ENCODE results near the gene NPAS3. TPM values are rescaled to one million over a fixed set of nuclear protein-coding genes. Genes with fewer than 3 reads are reported as not detected.

NPAS3 gene
- total and polyA plus RNA-seq, 2 of the 8 experiments (the other 6 are each of a cell fraction or from before 2014, with no cell fraction given), result 0.11 to 0.60 TPM

DNA sequence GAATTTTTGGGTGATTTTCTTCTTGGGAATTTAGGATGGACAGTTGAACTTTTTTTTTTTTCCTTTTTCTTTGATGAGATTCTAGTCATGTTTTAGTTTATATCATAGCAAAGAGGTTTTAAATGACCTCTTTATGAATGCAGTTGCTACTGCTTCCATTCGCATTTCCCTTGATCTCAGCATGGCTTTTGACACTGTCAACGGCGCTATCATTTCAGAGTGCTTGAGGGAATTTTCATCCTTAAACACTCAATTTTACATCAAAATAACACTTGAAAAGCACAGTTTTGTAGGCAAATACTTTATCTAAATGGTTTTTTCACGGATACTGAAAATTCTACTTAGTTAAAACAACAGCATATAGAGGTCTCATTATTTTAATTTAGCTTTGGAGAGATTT lies 195.5 kb downstream of the NPAS3 start:
- Histone ChIP-seq H3K4me2 (ENCODE audit: insufficient read depth in 1 of 2, low read depth in 2 of 2, low read length in 2 of 2) (0 out of 4 replicates have a peak overlapping the region, but pooled peaks of 1 of the 2 experiments have one; percentile 9), H4K91ac (replicated peaks; ENCODE audit: insufficient read length, low read length) (no peak overlapping the region), H3K79me1 (ENCODE audit: low read depth, low read length) (no peaks in the 10 kb centered on the region), H3K23ac (ENCODE audit: insufficient read length) (no peak overlapping the region), H2BK5ac (ENCODE audit: low read depth, low read length) (no peak overlapping the region), H2BK15ac (ENCODE audit: low read length) (no peak overlapping the region), H3K79me2 (ENCODE audit: control insufficient read depth in 1 of 2, insufficient read depth in 2 of 2, low read length in 2 of 2) (no peaks in the 10 kb centered on the region), H3K36me3 (ENCODE audit: control insufficient read depth in 2 of 4, insufficient read depth in 4 of 4, low read length in 3 of 4) (no peaks in the 10 kb centered on the region), H3K27me3 (replicated peaks in 1 of 4; ENCODE audit: control insufficient read depth in 3 of 4, extremely low read depth in 1 of 4, insufficient read depth in 3 of 4, low read length in 3 of 4) (no peaks in the 10 kb centered on the region; a peak in 1 of 7 replicates), H3K4me1 (replicated peaks in 1 of 4; ENCODE audit: control insufficient read depth in 3 of 4, insufficient read depth in 4 of 4, low read length in 3 of 4) (peaks cover 0 to 4% (median 0%) of the 10 kb centered on the region in 4 experiments; a peak in 1 of 7 replicates), H2BK120ac (replicated peaks; ENCODE audit: low read depth, low read length) (no peak overlapping the region), H3K56ac (replicated peaks; ENCODE audit: insufficient read length, low read depth, low read length) (no peak overlapping the region), H3K27ac (ENCODE audit: low read depth, low read length) (no peak overlapping the region), H2AFZ (ENCODE audit: low read length) (no peak overlapping the region), H3K4me3 (ENCODE audit: extremely low read depth in 1 of 4, insufficient read depth in 2 of 4, low read depth in 3 of 4, low read length in 4 of 4) (no peak overlapping the region), H3K9ac (replicated peaks in 1 of 4; ENCODE audit: extremely low read depth in 1 of 4, low read depth in 3 of 4, low read length in 3 of 4) (no peak overlapping the region), H2BK12ac (ENCODE audit: low read depth, low read length) (no peak overlapping the region), H3K23me2 (ENCODE audit: low read depth, low read length) (no peaks in the 10 kb centered on the region), H4K5ac (ENCODE audit: insufficient read length, low read depth, low read length) (no peak overlapping the region), H3K18ac (ENCODE audit: extremely low read depth, low read length) (no peak overlapping the region), H4K20me1 (replicated peaks in 1 of 2; ENCODE audit: control insufficient read depth in 1 of 2, insufficient read depth in 2 of 2, low read length in 2 of 2) (no peaks in the 10 kb centered on the region), H4K8ac (ENCODE audit: extremely low read depth, insufficient read depth, low read length) (no peak overlapping the region), H2AK5ac (ENCODE audit: low read depth, low read length) (no peak overlapping the region), H3K14ac (ENCODE audit: insufficient read length) (no peak overlapping the region), H3K9me3 (ENCODE audit: insufficient read depth in 2 of 2, low read depth in 1 of 2, low read length in 1 of 2) (no peaks in the 10 kb centered on the region), H3K4ac (replicated peaks; ENCODE audit: insufficient read length, low read depth, low read length) (no peak overlapping the region), H2BK20ac (ENCODE audit: low read length) (no peak overlapping the region)
- 19% methylated on average over 4 of the region's 4 CpGs; no CpG with 5 or more reads in 1 of the 2 experiments for WGBS, 2 experiments (ENCODE audit: extremely low coverage in 1 of 2, insufficient coverage in 1 of 2, insufficient read length in 1 of 2, insufficient replicate concordance in 2 of 2, low coverage in 1 of 2, low lambda C conversion rate in 2 of 2, missing lambda C conversion rate in 1 of 2)
- POLR2A ChIA-PET (ENCODE audit: partially characterized antibody), result no interaction called here
- FAIRE-seq (no peak), DNase-seq (ENCODE audit: low read depth in 1 of 2, low spot score in 2 of 2) (no peak)
- CTCF ChIA-PET (ENCODE audit: partially characterized antibody), result interaction anchor here (0.5 kb wide), 1 partner anchor 250 kb away, joined by 3 read pairs; no protein-coding TSS in a partner anchor
- TF ChIP-seq SIN3A (conservative IDR thresholded peaks at IDR 0.05 in 1 of 2, IDR thresholded peaks at IDR 0.05 in 1 of 2; ENCODE audit: low read depth in 1 of 2, low read length in 2 of 2) (no peak), NANOG (IDR thresholded peaks at IDR 0.05; ENCODE audit: insufficient read depth, low read depth, low read length, poor library complexity, severe bottlenecking) (peak; percentile 45)

Data from H1 (cell line).